Lower leg skin (tissue), 4 donors: ENCODE data around the gene PLCXD1. TPM values are rescaled to one million over a fixed set of nuclear protein-coding genes. Genes with fewer than 3 reads are reported as not detected.

Experiments used
- DNase-seq, 2 donors: peaks; one replicate each; pipeline ENCODE4 v3.0.0-alpha.2; 2019; ENCODE audit warnings: low spot score in 2 of 2
- H3K4me3 ChIP-seq: fragments of 200-600 bp; sonication (generic); 2 replicates; pipeline ENCODE4 v1.5.1; 2017; ENCODE audit warnings: mild to moderate bottlenecking, low read depth; ENCODE audit not compliant: poor library complexity, severe bottlenecking
- POLR2A ChIP-seq, 2 donors: fragments of 450-650 bp; IDR thresholded peaks; one replicate each; pipeline ENCODE4 v1.6.1; 2016 to 2017; ENCODE audit warnings: antibody characterized with exemption in 2 of 2, mild to moderate bottlenecking in 1 of 2, moderate library complexity in 1 of 2
- WGBS, 2 donors: methylation state at CpG; one replicate each; pipeline ENCODE4 v1.1.5; 2018; 5-methylcytosine and 5-hydroxymethylcytosine counted together
- intact Hi-C: fragments of 100-400 bp; cut with DNase I; formaldehyde crosslinking; loops from one replicate; pipeline ENCODE4 v1.15.0; 2023; ENCODE audit warnings: low total_unique reads
- total RNA-seq, 4 donors: library from RNA; depleted of rRNA; stranded (reverse); fragments of >200 nt; gene quantifications; one replicate each; pipeline ENCODE4 v1.1.0, GENCODE V29; 2016
- TF ChIP-seq, protein P1 (sequence below), 3 donors: fragments of 450-650 bp; IDR thresholded peaks; one replicate each; pipeline ENCODE4 v1.5.1; 2016; ENCODE audit warnings: antibody characterized with exemption in 3 of 3, mild to moderate bottlenecking in 3 of 3, moderate library complexity in 2 of 3

The PLCXD1 gene
- total RNA-seq, 4 donors from 2014 or later: 64.1 to 111 (median 71.9) TPM

GRCh38 chrX:264634-265455 is 16.3 kb upstream of the PLCXD1 start:
- no peak overlapping the region for H3K4me3 ChIP-seq
- TF ChIP-seq, protein P1, sequence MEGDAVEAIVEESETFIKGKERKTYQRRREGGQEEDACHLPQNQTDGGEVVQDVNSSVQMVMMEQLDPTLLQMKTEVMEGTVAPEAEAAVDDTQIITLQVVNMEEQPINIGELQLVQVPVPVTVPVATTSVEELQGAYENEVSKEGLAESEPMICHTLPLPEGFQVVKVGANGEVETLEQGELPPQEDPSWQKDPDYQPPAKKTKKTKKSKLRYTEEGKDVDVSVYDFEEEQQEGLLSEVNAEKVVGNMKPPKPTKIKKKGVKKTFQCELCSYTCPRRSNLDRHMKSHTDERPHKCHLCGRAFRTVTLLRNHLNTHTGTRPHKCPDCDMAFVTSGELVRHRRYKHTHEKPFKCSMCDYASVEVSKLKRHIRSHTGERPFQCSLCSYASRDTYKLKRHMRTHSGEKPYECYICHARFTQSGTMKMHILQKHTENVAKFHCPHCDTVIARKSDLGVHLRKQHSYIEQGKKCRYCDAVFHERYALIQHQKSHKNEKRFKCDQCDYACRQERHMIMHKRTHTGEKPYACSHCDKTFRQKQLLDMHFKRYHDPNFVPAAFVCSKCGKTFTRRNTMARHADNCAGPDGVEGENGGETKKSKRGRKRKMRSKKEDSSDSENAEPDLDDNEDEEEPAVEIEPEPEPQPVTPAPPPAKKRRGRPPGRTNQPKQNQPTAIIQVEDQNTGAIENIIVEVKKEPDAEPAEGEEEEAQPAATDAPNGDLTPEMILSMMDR (IDR thresholded peaks at IDR 0.05): no peak
- no peak for TF ChIP-seq POLR2A (IDR thresholded peaks at IDR 0.05)
- intact Hi-C loops: no loop called here
- WGBS, 2 donors: 76 to 77% methylated on average over 16 of the region's 16 CpGs
- peak; percentile 14 to 57 for DNase-seq

GRCh38 chrX:265502-265901 is 15.7 kb upstream of the PLCXD1 start:
- DNase-seq: peak in 1 of 2 donors; percentile 9
- intact Hi-C loops: no loop called here
- H3K4me3 ChIP-seq: no peak overlapping the region
- TF ChIP-seq, protein P1 (IDR thresholded peaks at IDR 0.05): no peak
- no peak for TF ChIP-seq POLR2A (IDR thresholded peaks at IDR 0.05)
- 87% methylated on average over 8 of the region's 8 CpGs for WGBS, 2 donors

GRCh38 chrX:267771-268261 is 13.4 kb upstream of the PLCXD1 start:
- 80 to 91% methylated on average over 26 to 27 of the region's 33 CpGs for WGBS, 2 donors
- no peak for TF ChIP-seq POLR2A (IDR thresholded peaks at IDR 0.05)
- TF ChIP-seq, protein P1 (IDR thresholded peaks at IDR 0.05): no peak
- peak; percentile 13 to 72 for DNase-seq
- intact Hi-C loops: no loop called here
- H3K4me3 ChIP-seq: no peak overlapping the region

GRCh38 chrX:270848-271367 is 10.3 kb upstream of the PLCXD1 start:
- no peak overlapping the region for H3K4me3 ChIP-seq
- intact Hi-C loops: no loop called here
- 69 to 86% methylated on average over 17 to 19 of the region's 21 CpGs for WGBS, 2 donors
- DNase-seq: peak in 1 of 2 donors; percentile 83
- TF ChIP-seq POLR2A (IDR thresholded peaks at IDR 0.05): no peak
- TF ChIP-seq, protein P1 (IDR thresholded peaks at IDR 0.05): no peak

DNA sequence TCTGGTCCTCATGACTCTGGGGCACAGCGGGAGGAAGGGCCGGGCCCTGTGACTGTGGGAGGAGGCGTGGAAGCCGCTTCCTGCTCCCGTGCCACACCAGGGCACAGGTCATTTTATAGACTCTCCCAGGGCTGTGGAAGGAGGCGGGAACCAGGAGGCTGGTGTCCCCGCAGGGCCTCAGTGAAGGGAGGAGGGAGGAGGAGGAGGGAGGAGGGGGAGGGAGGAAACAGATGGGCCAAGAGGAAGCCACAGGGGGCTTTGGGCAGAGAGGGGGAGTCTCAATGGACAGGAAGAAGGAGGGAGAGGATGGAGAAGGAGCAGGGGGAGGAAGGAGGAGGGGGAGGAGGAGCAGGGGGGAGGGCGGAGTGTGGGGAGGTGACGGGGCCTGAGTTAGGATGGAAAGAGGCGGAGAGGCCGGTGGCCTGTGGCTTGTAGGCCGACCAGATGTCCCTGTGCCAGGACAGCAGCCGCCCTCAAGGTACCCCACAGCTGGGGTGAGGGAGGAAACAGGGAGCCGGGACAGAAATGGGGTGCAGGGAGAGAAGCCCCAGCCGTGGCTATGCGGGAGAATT is 6.2 kb upstream of the PLCXD1 start:
- 62 to 64% methylated on average over 14 to 15 of the region's 16 CpGs for WGBS, 2 donors
- no peak for DNase-seq
- intact Hi-C loops: no loop called here
- no peak overlapping the region for H3K4me3 ChIP-seq
- no peak for TF ChIP-seq POLR2A (IDR thresholded peaks at IDR 0.05)
- TF ChIP-seq, protein P1 (IDR thresholded peaks at IDR 0.05): no peak
